ENCODE results near the gene LRFN4. TPM values are rescaled to one million over a fixed set of nuclear protein-coding genes. Genes with fewer than 3 reads are reported as not detected.

Gene LRFN4
- polyA plus RNA-seq, 1 donor from 2014 or later: 85.0 TPM

GRCh38 chr11:66858939-66859685, 2.2 kb downstream of the LRFN4 start:
- Histone ChIP-seq H3K27ac (ENCODE audit: low read length) (no peak overlapping the region), H3K9me2 (ENCODE audit: insufficient read depth, low read length) (no peaks in the 10 kb centered on the region), H3K4me3 (ENCODE audit: low read length) (no peak overlapping the region), H4K20me1 (ENCODE audit: insufficient read depth) (no peaks in the 10 kb centered on the region), H3K36me3 (ENCODE audit: insufficient read depth, low read length) (no peaks in the 10 kb centered on the region), H3K9ac (ENCODE audit: low read length) (no peak overlapping the region), H3K9me3 (ENCODE audit: low read length) (no peaks in the 10 kb centered on the region), H3F3A (ENCODE audit: insufficient read depth, low read length, poor library complexity, severe bottlenecking) (no peaks in the 10 kb centered on the region), H2AFZ (ENCODE audit: low read depth, low read length) (no peak overlapping the region), H3K4me2 (ENCODE audit: low read length) (no peak overlapping the region), H3K79me2 (replicated peaks; ENCODE audit: insufficient read depth, low read length) (no peaks in the 10 kb centered on the region), H3K27me3 (ENCODE audit: insufficient read depth, low read depth, low read length) (no peaks in the 10 kb centered on the region)
- no peak for TF ChIP-seq MXI1 (conservative IDR thresholded peaks at IDR 0.05; ENCODE audit: poor library complexity, severe bottlenecking)
- TF ChIP-seq EP300 (conservative IDR thresholded peaks at IDR 0.05; ENCODE audit: poor library complexity, severe bottlenecking): no peak
- TF ChIP-seq, protein P1, sequence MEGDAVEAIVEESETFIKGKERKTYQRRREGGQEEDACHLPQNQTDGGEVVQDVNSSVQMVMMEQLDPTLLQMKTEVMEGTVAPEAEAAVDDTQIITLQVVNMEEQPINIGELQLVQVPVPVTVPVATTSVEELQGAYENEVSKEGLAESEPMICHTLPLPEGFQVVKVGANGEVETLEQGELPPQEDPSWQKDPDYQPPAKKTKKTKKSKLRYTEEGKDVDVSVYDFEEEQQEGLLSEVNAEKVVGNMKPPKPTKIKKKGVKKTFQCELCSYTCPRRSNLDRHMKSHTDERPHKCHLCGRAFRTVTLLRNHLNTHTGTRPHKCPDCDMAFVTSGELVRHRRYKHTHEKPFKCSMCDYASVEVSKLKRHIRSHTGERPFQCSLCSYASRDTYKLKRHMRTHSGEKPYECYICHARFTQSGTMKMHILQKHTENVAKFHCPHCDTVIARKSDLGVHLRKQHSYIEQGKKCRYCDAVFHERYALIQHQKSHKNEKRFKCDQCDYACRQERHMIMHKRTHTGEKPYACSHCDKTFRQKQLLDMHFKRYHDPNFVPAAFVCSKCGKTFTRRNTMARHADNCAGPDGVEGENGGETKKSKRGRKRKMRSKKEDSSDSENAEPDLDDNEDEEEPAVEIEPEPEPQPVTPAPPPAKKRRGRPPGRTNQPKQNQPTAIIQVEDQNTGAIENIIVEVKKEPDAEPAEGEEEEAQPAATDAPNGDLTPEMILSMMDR (IDR thresholded peaks at IDR 0.05; ENCODE audit: poor library complexity, severe bottlenecking): no peak
- TF ChIP-seq TAF1 (IDR thresholded peaks at IDR 0.05; ENCODE audit: low read depth): no peak
- no peak for TF ChIP-seq EZH2 (IDR thresholded peaks at IDR 0.05; ENCODE audit: borderline replicate concordance, insufficient read depth, low read length, poor library complexity, severe bottlenecking)
- TF ChIP-seq POLR2AphosphoS5 (IDR thresholded peaks at IDR 0.05): no peak
- TF ChIP-seq RAD21 (conservative IDR thresholded peaks at IDR 0.05): no peak
- TF ChIP-seq SMC3 (conservative IDR thresholded peaks at IDR 0.05; ENCODE audit: poor library complexity): no peak
- TF ChIP-seq, protein P2, sequence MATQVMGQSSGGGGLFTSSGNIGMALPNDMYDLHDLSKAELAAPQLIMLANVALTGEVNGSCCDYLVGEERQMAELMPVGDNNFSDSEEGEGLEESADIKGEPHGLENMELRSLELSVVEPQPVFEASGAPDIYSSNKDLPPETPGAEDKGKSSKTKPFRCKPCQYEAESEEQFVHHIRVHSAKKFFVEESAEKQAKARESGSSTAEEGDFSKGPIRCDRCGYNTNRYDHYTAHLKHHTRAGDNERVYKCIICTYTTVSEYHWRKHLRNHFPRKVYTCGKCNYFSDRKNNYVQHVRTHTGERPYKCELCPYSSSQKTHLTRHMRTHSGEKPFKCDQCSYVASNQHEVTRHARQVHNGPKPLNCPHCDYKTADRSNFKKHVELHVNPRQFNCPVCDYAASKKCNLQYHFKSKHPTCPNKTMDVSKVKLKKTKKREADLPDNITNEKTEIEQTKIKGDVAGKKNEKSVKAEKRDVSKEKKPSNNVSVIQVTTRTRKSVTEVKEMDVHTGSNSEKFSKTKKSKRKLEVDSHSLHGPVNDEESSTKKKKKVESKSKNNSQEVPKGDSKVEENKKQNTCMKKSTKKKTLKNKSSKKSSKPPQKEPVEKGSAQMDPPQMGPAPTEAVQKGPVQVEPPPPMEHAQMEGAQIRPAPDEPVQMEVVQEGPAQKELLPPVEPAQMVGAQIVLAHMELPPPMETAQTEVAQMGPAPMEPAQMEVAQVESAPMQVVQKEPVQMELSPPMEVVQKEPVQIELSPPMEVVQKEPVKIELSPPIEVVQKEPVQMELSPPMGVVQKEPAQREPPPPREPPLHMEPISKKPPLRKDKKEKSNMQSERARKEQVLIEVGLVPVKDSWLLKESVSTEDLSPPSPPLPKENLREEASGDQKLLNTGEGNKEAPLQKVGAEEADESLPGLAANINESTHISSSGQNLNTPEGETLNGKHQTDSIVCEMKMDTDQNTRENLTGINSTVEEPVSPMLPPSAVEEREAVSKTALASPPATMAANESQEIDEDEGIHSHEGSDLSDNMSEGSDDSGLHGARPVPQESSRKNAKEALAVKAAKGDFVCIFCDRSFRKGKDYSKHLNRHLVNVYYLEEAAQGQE (IDR thresholded peaks at IDR 0.05; ENCODE audit: borderline replicate concordance): no peak

DNA sequence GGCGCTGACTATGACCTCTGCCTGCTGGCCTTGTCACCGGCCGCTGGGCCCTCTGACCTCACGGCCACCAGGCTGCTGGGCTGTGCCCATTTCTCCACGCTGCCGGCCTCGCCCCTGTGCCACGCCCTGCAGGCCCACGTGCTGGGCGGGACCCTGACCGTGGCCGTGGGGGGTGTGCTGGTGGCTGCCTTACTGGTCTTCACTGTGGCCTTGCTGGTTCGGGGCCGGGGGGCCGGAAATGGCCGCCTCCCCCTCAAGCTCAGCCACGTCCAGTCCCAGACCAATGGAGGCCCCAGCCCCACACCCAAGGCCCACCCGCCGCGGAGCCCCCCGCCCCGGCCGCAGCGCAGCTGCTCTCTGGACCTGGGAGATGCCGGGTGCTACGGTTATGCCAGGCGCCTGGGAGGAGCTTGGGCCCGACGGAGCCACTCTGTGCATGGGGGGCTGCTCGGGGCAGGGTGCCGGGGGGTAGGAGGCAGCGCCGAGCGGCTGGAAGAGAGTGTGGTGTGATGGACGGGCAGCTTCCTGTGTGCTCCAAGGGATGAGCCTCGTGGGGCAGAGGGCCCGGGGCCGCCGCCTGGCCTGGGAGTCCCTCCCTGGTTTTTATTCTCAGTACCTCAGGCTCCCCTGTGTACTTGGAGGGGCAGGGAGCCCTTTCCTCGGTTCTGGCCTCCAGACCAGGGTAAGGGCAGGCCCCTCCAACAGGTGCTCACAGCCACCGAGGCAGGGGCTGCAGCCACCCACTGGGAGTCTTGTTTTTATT, 3.0 kb downstream of the LRFN4 start:
- Histone ChIP-seq H3K9me3 (ENCODE audit: low read length) (no peaks in the 10 kb centered on the region), H3K9ac (ENCODE audit: low read length) (no peak overlapping the region), H3K27me3 (ENCODE audit: insufficient read depth, low read depth, low read length) (no peaks in the 10 kb centered on the region), H3K27ac (ENCODE audit: low read length) (no peak overlapping the region), H3F3A (ENCODE audit: insufficient read depth, low read length, poor library complexity, severe bottlenecking) (no peaks in the 10 kb centered on the region), H3K4me2 (ENCODE audit: low read length) (no peak overlapping the region), H2AFZ (ENCODE audit: low read depth, low read length) (no peak overlapping the region), H3K4me3 (ENCODE audit: low read length) (no peak overlapping the region), H3K36me3 (ENCODE audit: insufficient read depth, low read length) (no peaks in the 10 kb centered on the region), H3K79me2 (replicated peaks; ENCODE audit: insufficient read depth, low read length) (no peaks in the 10 kb centered on the region), H4K20me1 (ENCODE audit: insufficient read depth) (no peaks in the 10 kb centered on the region), H3K9me2 (ENCODE audit: insufficient read depth, low read length) (no peaks in the 10 kb centered on the region)
- TF ChIP-seq, protein P2 (IDR thresholded peaks at IDR 0.05; ENCODE audit: borderline replicate concordance): no peak
- TF ChIP-seq MXI1 (conservative IDR thresholded peaks at IDR 0.05; ENCODE audit: poor library complexity, severe bottlenecking) (no peak), SMC3 (conservative IDR thresholded peaks at IDR 0.05; ENCODE audit: poor library complexity) (no peak), POLR2AphosphoS5 (IDR thresholded peaks at IDR 0.05) (no peak), EP300 (conservative IDR thresholded peaks at IDR 0.05; ENCODE audit: poor library complexity, severe bottlenecking) (no peak), TAF1 (IDR thresholded peaks at IDR 0.05; ENCODE audit: low read depth) (no peak), EZH2 (IDR thresholded peaks at IDR 0.05; ENCODE audit: borderline replicate concordance, insufficient read depth, low read length, poor library complexity, severe bottlenecking) (no peak), RAD21 (conservative IDR thresholded peaks at IDR 0.05) (no peak)
- TF ChIP-seq, protein P1 (IDR thresholded peaks at IDR 0.05; ENCODE audit: poor library complexity, severe bottlenecking): no peak

All from neural cell (in vitro differentiated cells).